Measurements from ENCODE around the gene INPP5A. TPM values are rescaled to one million over a fixed set of nuclear protein-coding genes. Genes with fewer than 3 reads are reported as not detected.

Gene INPP5A
- total RNA-seq, 1 experiment from 2014 or later = 14.7 TPM

DNA sequence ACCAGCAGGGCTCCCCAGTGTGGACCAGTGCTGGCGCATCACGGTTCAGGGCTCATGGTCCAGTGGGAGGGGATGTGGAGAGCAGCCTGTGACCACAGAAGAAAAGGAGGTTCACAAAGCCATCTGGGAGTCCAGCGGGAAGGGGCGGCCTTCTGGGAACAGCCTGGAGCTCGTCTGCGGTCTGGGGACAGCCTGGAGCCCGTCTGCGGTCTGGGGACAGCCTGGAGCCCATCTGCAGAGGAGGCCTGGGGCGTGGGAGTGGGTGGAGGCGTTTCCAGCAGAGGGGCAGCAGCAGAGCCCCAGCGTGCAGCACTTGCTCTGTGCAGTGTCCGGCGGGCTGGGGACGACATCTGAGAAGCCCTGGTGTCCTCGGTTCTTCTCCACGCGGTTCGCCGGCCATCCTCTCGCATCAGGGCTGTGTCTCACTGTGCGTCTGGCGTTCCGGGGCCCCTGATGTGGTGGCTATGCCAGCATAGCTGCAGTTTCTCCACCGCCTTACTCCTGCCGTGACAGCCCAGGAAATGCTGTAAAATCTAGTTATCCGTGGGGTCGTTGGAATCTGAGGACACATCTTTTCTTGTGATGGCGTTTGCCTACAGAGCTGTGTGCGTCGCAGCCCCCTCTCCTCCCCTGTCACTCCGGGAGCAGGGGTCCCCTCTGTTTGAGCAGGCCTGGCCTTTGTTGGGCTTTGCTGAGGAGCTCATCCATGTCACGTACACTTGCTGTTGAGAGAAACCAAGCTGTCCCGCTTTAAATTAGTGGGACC lies 104.6 kb downstream of the INPP5A start:
- TF ChIP-seq, protein P1, sequence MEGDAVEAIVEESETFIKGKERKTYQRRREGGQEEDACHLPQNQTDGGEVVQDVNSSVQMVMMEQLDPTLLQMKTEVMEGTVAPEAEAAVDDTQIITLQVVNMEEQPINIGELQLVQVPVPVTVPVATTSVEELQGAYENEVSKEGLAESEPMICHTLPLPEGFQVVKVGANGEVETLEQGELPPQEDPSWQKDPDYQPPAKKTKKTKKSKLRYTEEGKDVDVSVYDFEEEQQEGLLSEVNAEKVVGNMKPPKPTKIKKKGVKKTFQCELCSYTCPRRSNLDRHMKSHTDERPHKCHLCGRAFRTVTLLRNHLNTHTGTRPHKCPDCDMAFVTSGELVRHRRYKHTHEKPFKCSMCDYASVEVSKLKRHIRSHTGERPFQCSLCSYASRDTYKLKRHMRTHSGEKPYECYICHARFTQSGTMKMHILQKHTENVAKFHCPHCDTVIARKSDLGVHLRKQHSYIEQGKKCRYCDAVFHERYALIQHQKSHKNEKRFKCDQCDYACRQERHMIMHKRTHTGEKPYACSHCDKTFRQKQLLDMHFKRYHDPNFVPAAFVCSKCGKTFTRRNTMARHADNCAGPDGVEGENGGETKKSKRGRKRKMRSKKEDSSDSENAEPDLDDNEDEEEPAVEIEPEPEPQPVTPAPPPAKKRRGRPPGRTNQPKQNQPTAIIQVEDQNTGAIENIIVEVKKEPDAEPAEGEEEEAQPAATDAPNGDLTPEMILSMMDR (IDR thresholded peaks at IDR 0.05; ENCODE audit: unreplicated experiment) = no peak
- Mint-ChIP-seq H3K27me3 (ENCODE audit: insufficient read depth, unreplicated experiment) (no peaks in the 10 kb centered on the region), H3K4me1 (ENCODE audit: insufficient read depth, unreplicated experiment) (peaks cover 11% of the 10 kb centered on the region), H3K9me3 (ENCODE audit: unreplicated experiment) (no peaks in the 10 kb centered on the region), H3K27ac (ENCODE audit: low read depth, unreplicated experiment) (no peak overlapping the region), H3K36me3 (ENCODE audit: insufficient read depth, unreplicated experiment) (peaks cover 6% of the 10 kb centered on the region), H3K4me3 (ENCODE audit: unreplicated experiment) (no peak overlapping the region)
- DNase-seq (ENCODE audit: unreplicated experiment) = no peak
- POLR2A ChIA-PET = no interaction called here
- BruUV-seq (replicated peaks) = no TSS peak
- intact Hi-C loops (cut with micrococcal nuclease) = no loop called here
- CTCF ChIA-PET = interaction anchor here (0.6 to 3.4 kb wide), 8 partner anchors 13 to 756 kb away, joined by 3 to 18 read pairs (median 3); no protein-coding TSS in a partner anchor

DNA sequence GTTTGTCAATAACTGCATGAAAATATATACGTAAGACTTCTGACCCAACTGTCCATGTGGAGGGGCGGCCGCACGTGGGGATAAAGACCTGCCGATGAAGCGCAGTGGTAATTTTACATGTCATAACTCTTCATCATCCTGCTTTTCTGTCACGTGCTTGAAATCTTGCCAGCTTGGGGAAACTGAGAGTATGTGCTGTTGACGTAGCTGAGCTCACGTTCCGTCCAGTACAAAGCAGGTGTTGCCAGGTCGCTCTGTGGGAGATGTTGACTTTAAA lies 105.1 kb downstream of the INPP5A start:
- H3K9me3 Mint-ChIP-seq (ENCODE audit: unreplicated experiment) = no peaks in the 10 kb centered on the region
- TF ChIP-seq, protein P1 (IDR thresholded peaks at IDR 0.05; ENCODE audit: unreplicated experiment) = no peak
- ChIA-PET CTCF (interaction anchor here (0.7 to 3.4 kb wide), 7 partner anchors 12 to 757 kb away, joined by 3 to 18 read pairs (median 3); no protein-coding TSS in a partner anchor), POLR2A (no interaction called here)
- peaks cover 6% of the 10 kb centered on the region for H3K36me3 Mint-ChIP-seq (ENCODE audit: insufficient read depth, unreplicated experiment)
- no peak overlapping the region for H3K27ac Mint-ChIP-seq (ENCODE audit: low read depth, unreplicated experiment)
- no peaks in the 10 kb centered on the region for H3K27me3 Mint-ChIP-seq (ENCODE audit: insufficient read depth, unreplicated experiment)
- intact Hi-C loops (cut with micrococcal nuclease) = no loop called here
- H3K4me3 Mint-ChIP-seq (ENCODE audit: unreplicated experiment) = no peak overlapping the region
- H3K4me1 Mint-ChIP-seq (ENCODE audit: insufficient read depth, unreplicated experiment) = peaks cover 7% of the 10 kb centered on the region
- BruUV-seq (replicated peaks) = no TSS peak
- DNase-seq (ENCODE audit: unreplicated experiment) = no peak

DNA sequence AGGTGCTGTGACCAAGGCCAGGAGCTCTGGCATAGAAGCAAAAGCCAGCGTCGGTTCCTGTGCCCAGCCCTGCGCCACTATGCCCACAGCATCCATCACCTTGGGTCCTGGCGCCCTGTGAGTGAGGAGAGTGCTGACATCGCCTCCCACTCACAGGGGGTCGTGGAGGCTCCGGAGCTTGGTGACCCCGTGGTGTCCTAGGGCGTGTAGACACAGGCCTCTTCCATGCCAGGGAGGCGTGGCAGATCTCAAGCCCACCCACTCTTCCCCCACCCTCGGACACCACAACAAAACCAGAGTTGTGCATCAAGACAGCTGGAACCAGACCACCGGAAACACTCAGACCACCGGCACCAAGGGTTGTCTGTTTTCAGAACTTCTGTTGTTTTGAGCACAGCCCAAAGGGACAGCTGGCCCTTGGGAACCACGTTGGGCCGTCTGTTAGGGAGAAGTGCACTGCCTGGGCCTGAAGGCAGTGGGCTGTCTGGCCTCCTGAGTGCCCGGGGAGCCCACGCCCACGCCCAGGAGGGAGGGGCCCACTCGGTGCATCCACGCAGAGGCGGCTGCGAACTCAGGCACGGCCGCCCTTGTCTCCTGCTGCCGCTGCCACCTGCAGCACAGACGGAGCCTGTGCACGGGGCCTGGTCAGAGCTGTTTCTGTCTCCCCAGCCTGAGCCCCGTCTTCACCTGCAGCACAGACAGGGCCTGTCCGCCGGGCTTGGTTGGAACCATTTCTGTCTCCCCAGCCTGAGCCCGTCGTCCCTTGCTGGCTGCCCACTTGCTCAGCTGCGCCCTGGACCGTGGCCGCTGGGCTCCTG lies 106.3 kb downstream of the INPP5A start:
- TF ChIP-seq, protein P1 (IDR thresholded peaks at IDR 0.05; ENCODE audit: unreplicated experiment) = no peak
- ChIA-PET CTCF (interaction anchor here (0.6 to 3.4 kb wide), 5 partner anchors 10 to 185 kb away, joined by 3 to 18 read pairs (median 6); no protein-coding TSS in a partner anchor), POLR2A (no interaction called here)
- H3K27ac Mint-ChIP-seq (ENCODE audit: low read depth, unreplicated experiment) = no peak overlapping the region
- no peak for DNase-seq (ENCODE audit: unreplicated experiment)
- H3K4me3 Mint-ChIP-seq (ENCODE audit: unreplicated experiment) = no peak overlapping the region
- peaks cover 12% of the 10 kb centered on the region for H3K36me3 Mint-ChIP-seq (ENCODE audit: insufficient read depth, unreplicated experiment)
- H3K9me3 Mint-ChIP-seq (ENCODE audit: unreplicated experiment) = no peaks in the 10 kb centered on the region
- no peaks in the 10 kb centered on the region for H3K27me3 Mint-ChIP-seq (ENCODE audit: insufficient read depth, unreplicated experiment)
- intact Hi-C loops (cut with micrococcal nuclease) = no loop called here
- no peaks in the 10 kb centered on the region for H3K4me1 Mint-ChIP-seq (ENCODE audit: insufficient read depth, unreplicated experiment)
- BruUV-seq (replicated peaks) = no TSS peak

DNA sequence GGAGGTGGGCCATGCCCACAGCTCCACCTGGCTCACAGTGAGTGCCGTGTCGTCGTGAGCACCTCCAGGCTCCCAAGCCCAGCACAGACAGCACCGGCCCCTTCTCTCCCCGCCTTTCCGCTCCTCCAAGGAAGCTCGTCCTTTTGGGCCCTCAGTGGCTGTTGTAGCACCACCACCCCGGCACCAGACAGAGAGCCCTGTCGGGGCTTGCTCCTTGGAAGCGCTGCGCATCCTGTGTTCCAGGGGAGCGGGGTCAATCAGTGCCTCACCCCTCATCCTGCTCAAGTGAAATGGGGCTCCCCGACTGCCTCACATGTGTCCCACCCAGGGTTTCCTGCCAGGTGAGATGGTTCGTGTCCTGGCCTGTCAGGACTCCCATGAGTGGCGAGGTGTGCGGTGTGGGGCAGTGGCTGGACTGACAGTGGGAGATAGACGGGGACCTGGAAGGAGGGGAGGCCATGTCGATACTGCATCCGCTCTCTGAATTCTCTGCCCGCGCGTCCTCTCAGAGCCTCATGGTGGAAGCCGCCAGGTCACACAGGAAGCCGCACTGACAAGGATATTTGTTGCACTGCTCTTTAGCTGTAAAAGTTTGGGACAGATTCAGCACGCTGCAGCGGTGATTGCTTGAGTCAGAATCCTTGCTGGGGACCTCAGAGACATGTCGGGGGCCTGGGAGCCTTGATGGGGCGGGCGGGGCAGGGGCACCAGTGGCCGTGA lies 107.1 kb downstream of the INPP5A start:
- intact Hi-C loops (cut with micrococcal nuclease) = no loop called here
- CTCF ChIA-PET = interaction anchor here (0.6 to 2.9 kb wide), 3 partner anchors 59 to 422 kb away, joined by 3 to 12 read pairs (median 3); no protein-coding TSS in a partner anchor

More for the DNA sequence above, 107.1 kb downstream of the INPP5A start:
- no TSS peak for BruUV-seq (replicated peaks)
- H3K27me3 Mint-ChIP-seq (ENCODE audit: insufficient read depth, unreplicated experiment) = no peaks in the 10 kb centered on the region
- H3K27ac Mint-ChIP-seq (ENCODE audit: low read depth, unreplicated experiment) = no peak overlapping the region
- H3K36me3 Mint-ChIP-seq (ENCODE audit: insufficient read depth, unreplicated experiment) = peaks cover 12% of the 10 kb centered on the region
- DNase-seq (ENCODE audit: unreplicated experiment) = no peak
- H3K4me1 Mint-ChIP-seq (ENCODE audit: insufficient read depth, unreplicated experiment) = no peaks in the 10 kb centered on the region
- TF ChIP-seq, protein P1 (IDR thresholded peaks at IDR 0.05; ENCODE audit: unreplicated experiment) = no peak
- no peak overlapping the region for H3K4me3 Mint-ChIP-seq (ENCODE audit: unreplicated experiment)
- no peaks in the 10 kb centered on the region for H3K9me3 Mint-ChIP-seq (ENCODE audit: unreplicated experiment)
- POLR2A ChIA-PET = no interaction called here
